ENCODE data around the gene LINGO3.

DNA sequence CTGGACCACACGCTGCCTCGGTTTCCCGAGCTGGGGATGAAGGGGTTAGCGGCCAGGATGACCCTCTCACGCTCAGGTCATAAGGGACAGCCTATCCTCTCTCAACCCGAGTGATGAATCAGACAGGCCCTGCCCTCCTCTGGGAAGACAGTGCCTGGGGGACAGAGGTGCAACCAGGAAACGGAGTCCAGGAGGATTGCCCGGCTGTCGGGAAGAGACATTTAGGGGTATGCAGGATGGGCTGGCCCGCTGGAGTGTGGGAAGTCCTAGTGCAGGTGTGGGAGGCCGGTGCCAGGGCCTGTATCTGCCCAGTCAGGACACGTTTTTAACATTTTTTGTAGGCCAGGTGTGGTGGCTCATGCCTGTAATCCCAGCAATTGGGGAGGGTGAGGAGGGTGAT lies 12.1 kb upstream of the LINGO3 start:
- TF ChIP-seq CTCF (IDR thresholded peaks at IDR 0.05), result no peak
- no peak for TF ChIP-seq POLR2AphosphoS5 (IDR thresholded peaks at IDR 0.05)
